ENCODE data around the gene TTC16.

Gene TTC16

DNA sequence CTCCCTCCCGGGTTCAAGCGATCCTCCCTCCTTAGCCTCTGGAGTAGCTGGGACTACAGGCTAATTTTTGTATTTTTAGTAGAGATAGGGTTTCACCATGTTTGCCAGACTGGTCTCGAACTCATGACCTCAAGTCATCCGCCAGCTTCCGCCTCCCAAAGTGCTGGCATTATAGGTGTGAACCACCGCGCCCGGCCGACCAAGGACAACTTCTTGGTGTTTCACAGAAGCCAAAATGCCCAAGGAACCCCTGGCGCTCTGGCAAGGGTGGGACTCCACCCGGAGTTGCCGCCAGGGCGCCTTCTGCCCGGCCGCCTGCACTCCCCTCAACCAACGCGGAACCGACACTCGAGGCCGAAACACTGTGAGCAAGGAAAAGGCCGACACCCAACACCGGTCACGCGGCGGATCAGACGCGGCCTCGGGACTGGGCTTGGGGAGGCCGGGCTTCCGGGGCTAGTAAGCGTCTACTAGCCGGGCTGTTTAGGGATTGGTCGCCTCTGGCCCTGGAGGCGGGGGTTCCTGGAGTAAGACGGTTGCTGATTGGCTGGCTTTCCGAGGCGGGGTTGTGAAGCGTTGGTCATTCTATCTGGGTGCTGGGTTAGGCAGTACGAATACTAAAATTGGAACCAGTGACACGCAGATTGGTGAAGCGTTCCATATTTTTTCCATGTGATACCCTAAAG lies 16.8 kb upstream of the TTC16 start:
- peak; percentile 42 for DNase-seq

DNA sequence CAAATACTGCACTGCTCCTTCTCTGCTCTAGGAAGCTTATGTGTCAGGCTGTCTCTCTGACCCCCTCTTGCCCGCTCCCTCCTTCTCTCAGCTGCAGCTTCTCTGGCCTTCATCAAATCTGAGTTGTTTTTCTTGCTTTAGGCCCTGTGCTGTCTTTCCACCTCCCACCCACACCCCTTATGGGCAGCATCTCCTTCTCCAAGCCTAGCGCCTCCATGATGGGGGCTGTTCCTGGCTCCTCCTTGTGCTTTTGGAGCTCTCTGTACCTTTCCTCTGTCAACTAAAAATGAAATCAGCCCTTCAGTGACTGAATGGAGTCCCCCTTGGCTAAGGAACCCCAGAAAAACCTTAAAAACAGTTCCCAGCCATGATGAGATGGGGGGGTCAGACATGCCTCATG lies 15.7 kb upstream of the TTC16 start:
- DNase-seq, result no peak

DNA sequence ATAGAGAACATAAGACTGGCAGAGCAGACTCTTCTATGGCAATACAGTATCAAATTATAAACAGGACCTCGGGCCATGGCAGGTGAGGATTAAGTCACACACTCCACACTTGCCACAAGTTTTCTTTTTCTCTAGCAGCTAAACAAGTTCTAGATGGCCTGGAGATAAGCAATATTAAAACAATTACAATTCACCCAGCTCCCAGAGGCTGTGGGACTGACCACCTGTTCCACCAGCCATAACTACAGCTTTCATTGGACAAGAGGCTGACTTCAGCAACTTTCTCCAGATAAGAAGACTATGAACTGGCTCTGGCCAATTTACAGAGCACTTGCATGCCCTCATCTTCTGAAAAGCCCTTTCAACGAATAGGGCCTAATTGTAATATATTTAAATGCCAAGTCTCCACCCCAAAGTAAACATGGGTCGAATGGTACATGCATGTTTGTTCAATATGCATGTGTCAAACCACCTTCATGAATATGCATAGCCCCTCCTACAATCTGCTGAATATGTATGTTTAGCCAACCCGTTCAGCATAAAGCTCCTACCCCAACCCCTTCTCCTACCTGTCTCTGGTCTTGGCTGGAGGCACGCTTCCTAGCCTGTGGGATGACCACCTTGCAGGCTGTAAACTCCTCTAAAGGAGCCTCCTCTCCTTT lies 15.2 kb upstream of the TTC16 start:
- no peak for DNase-seq

GRCh38 chr9:127703289-127703946 lies 12.5 kb upstream of the TTC16 start:
- no peak for DNase-seq

- no peak for DNase-seq
Observed at GRCh38 chr9:127705577-127706379, 10.1 kb upstream of the TTC16 start.

- no peak for DNase-seq
Observed at GRCh38 chr9:127706836-127707241, 9.0 kb upstream of the TTC16 start, which contains the start of gene CFAP157. Gene CFAP157, plus strand, starts transcription at chr9:127706988. Its CDS starts 44 bp downstream, at chr9:127707032.

GRCh38 chr9:127707766-127708165 lies 8.1 kb upstream of the TTC16 start:
- DNase-seq, result no peak

- no peak for DNase-seq
Observed at GRCh38 chr9:127708952-127709587, 6.8 kb upstream of the TTC16 start.

DNA sequence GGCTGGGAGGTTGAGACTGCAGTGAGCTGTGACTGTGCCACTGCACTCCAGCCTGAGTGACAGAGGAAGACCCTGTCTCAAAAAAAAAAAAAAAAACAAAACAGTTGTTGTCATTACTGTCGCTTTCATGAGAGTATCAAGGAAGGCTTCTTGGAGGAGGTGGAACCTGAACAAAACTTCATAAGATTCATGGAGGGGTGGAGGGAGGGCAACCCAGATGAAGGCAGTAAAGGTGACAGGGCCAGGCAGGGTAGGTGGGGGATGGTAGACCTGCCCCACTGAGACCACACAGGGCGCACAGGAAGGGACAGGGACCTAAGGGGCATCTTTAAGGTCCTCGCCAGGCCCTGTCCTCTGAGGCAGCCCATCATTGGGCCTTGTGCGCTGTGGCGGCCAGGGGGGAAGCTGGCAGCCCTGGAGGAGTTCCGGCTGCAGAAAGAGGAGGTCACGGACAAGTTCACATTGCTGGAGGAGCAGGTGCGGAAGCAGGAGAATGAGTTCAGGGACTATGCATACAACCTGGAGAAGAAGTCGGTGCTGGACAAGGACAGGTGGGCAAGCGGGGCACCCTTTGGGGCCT lies 5.6 kb upstream of the TTC16 start:
- DNase-seq, result no peak

GRCh38 chr9:127711226-127711701 lies 4.6 kb upstream of the TTC16 start:
- DNase-seq, result no peak

- DNase-seq, result no peak
Observed at GRCh38 chr9:127711831-127712274, 4.0 kb upstream of the TTC16 start.

DNA sequence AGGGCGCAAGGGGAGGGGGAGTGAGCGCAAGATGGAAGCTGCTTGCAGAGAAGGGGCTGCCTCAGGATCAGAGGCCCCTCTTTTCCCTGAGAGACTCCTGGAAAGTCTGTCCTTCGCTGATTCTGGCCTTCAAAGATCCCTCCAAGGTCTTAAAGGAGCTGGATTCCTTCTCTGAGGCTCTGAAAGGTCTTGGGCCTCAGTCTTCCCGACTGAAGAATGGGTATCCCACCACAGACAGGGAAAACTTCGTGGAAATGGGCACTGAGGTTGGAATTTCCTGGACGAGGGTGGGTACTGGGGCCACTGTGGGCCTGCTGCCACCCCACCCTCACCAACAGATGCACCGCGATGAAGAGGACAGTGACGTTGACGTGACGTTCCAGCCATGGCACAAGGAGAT lies 3.5 kb upstream of the TTC16 start:
- no peak for DNase-seq

GRCh38 chr9:127712867-127713266 lies 3.0 kb upstream of the TTC16 start:
- no peak for DNase-seq

- DNase-seq, result no peak
Observed at GRCh38 chr9:127714020-127714750, 1.7 kb upstream of the TTC16 start.

DNA sequence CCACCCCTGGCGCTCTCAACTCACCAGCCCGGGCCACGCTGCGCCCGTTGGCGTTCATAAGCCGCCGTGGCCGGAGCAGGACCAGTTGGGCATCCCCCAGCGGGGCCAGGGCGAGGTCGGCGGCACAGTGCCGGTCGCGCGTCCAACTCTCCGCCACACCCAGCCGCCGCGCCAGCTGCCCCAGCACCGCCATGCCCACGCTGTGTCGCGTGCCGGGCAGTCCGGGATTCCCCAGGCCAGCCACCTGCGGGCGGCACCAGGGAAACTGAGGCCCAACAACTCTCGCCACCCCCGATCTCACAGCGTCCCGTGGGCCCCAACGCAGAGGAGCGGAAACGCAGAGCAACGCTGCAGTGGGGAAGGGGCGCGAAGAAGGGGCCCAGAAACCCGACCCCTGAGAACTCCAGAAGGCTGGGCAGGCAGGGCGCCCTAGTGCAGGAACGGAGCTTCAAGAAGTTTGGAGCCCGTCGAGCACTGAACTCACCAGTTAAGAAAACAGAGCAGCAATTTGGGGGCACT lies 869 bp upstream of the TTC16 start:
- no peak for DNase-seq

DNA sequence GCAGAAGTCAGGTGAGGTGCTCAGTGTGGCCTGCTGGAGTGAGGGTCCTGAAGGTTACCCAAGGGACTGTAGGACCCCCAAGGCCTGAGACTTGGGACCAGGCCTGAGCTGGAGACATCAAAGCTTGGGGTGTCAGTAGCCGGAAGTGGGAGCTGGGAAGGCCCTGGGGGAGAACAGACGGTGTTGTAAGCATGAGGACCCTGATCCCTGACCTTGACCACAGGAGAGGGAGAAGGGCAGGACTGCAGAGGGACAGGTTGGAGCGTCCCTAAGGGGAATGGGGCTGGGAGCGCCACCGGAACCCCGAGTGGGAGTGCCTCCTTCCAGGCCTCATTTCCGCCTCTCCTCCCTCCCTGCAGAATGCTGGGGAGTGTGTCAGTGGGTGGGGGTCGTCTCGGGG lies 533 bp downstream of the TTC16 start:
- no peak for DNase-seq

GRCh38 chr9:127717766-127718165 lies 1.9 kb downstream of the TTC16 start:
- DNase-seq, result no peak

DNA sequence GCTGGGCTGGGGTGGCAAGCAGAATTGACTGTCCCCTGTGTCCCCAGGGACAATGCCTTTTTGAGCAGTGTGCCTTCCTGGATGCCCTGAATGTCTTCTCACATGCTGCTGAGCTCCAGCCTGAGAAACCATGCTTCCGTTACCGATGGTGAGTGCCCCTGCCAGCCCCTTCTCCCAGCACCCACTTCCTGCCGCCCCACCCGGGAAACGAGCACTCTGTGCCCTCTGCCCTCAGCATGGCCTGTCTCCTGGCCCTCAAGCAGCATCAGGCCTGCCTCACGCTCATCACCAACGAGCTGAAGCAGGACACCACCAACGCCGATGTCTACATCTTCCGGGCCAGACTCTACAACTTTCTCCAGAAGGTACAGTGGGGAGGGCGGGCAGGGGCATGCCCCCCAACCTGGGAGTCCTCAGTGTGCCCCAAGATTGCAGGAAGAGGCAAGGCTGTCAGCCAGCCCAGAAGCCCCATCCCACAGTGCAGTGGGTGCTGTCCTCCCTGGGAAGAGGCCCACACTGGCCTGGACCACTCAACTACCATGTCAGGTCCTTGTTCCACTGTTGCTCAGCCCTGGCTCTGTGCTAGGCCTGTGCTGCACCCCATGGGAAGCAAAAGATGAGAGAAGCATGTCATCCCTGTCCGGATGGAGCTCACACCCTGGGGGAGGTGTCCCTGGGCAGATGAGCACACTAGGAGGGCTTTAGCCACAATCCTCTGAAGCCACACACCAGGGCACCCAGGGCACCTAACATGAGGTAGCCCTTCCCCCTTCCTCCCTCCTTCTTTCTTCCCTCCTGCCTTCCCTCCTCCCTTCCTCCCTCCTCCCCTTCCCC lies 4.4 kb downstream of the TTC16 start:
- DNase-seq, result no peak

DNA sequence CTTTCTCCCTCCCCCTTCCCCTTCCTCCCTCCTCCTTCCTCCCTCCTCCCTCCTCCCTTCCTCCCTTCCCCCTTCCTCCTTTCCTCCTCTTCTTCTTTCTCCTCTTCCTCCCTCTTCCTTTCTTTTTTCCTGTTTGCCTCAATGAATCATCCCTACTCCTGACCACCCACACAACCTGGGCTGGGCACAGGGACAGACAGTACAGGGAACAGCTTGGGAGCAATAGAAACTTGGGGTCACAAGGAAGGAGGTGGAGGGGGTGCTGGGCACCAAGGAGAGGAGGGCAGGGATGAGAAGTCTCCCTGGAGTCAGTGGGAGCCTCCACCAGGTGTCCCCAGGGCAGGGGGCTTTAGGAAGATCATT lies 5.0 kb downstream of the TTC16 start:
- no peak for DNase-seq

DNA sequence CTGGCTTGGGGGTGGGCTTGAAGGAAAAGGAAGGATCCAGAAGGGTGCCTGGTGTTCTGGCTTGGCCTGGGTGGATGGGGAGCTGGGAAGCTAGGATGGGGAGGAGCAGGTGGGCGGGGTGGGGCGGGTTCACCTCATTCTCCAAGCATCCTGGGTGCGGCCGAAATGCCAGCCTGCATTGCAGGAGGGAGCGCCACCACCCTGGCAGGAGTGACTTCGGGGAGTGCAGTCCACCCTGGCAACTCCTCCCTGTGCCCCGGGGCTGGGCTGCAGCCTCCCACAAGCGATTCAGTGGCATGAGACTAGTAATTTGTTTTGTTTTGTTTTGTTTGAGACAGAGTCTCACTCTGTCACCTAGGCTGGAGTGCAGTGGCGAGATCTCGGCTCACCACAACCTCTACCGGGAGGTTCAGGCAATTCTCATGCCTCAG lies 5.5 kb downstream of the TTC16 start:
- no peak for DNase-seq

All from amniotic stem cell (primary cell).